Calu3 (cell line): ENCODE measurements around the gene ALDOC. TPM values are rescaled to one million over a fixed set of nuclear protein-coding genes. Genes with fewer than 3 reads are reported as not detected.
A peak's percentile ranks its signal among the peaks of the same experiment; 100 is the strongest.

Experiments used
- BruUV-seq: library from RNA; stranded (reverse); fragments of 400-500 nt; replicated peaks from 2 replicates; lab custom pipeline; 2021; lab: Mats Ljungman, UMichigan
- CTCF ChIA-PET: fragments of 300-600 bp; sonication (Branson Sonifier 250); formaldehyde crosslinking; loops from one replicate; lab custom pipeline; 2022; ENCODE audit warnings: antibody characterized with exemption; lab: Charles Lee
- DNase-seq: peaks from one replicate; pipeline ENCODE4 v3.0.0; 2022
- H3K27ac Mint-ChIP-seq: one replicate; pipeline ENCODE4 v1.8.0; 2022; ENCODE audit warnings: mixed read lengths; ENCODE audit not compliant: unreplicated experiment
- H3K27me3 Mint-ChIP-seq: one replicate; pipeline ENCODE4 v1.8.0; 2022; ENCODE audit warnings: mixed read lengths; ENCODE audit not compliant: unreplicated experiment
- H3K36me3 Mint-ChIP-seq: one replicate; pipeline ENCODE4 v1.8.0; 2022; ENCODE audit warnings: mild to moderate bottlenecking, moderate library complexity, mixed read lengths; ENCODE audit not compliant: insufficient read depth, unreplicated experiment
- H3K4me1 Mint-ChIP-seq: one replicate; pipeline ENCODE4 v1.8.0; 2022; ENCODE audit warnings: mild to moderate bottlenecking, low read depth, mixed read lengths; ENCODE audit not compliant: unreplicated experiment
- H3K4me3 Mint-ChIP-seq: one replicate; pipeline ENCODE4 v1.8.0; 2022; ENCODE audit warnings: mild to moderate bottlenecking, low read depth, moderate library complexity, mixed read lengths; ENCODE audit not compliant: unreplicated experiment
- H3K9me3 Mint-ChIP-seq: one replicate; pipeline ENCODE4 v1.8.0; 2022; ENCODE audit warnings: low read depth, mixed read lengths; ENCODE audit not compliant: unreplicated experiment
- CTCF ChIP-seq: fragments of 200-600 bp; IDR thresholded peaks from one replicate; pipeline ENCODE4 v1.8.0; 2022; ENCODE audit warnings: antibody characterized with exemption; ENCODE audit not compliant: unreplicated experiment
- intact Hi-C: fragments of 100-400 bp; cut with micrococcal nuclease; formaldehyde crosslinking; loops from one replicate; pipeline ENCODE4 v1.10.0; 2022; ENCODE audit not compliant: unreplicated experiment
- total RNA-seq: library from RNA; stranded (reverse); gene quantifications from 2 replicates; pipeline ENCODE4 v1.2.3, GENCODE V29; 2022

The ALDOC gene
- total RNA-seq, 1 experiment from 2014 or later, result 2.6 TPM

- CTCF ChIA-PET, result interaction anchor here (0.5 to 0.9 kb wide), 2 partner anchors 45 to 170 kb away, joined by 3 read pairs; partner anchors contain the start of gene BLTP2
- TSS peak; percentile 85 for BruUV-seq
- H3K27ac Mint-ChIP-seq, result peak overlapping the region; percentile 92
- peaks cover 44% of the 10 kb centered on the region for H3K36me3 Mint-ChIP-seq
- peaks cover 17% of the 10 kb centered on the region for H3K4me1 Mint-ChIP-seq
- DNase-seq, result peak; percentile 50
- intact Hi-C loops, result no loop called here
- TF ChIP-seq CTCF, result no peak
- H3K4me3 Mint-ChIP-seq, result peak overlapping the region; percentile 91
- no peaks in the 10 kb centered on the region for H3K27me3 Mint-ChIP-seq
- H3K9me3 Mint-ChIP-seq, result no peaks in the 10 kb centered on the region
These were observed 22.9 kb upstream of the ALDOC start for GRCh38 chr17:28599311-28600184.

- Mint-ChIP-seq H3K36me3 (peaks cover 39% of the 10 kb centered on the region), H3K9me3 (no peaks in the 10 kb centered on the region), H3K4me1 (peaks cover 17% of the 10 kb centered on the region), H3K27me3 (no peaks in the 10 kb centered on the region), H3K4me3 (peak within 1 kb of the TSS; percentile 91), H3K27ac (peak within 1 kb of the TSS; percentile 92)
- no TSS peak for BruUV-seq
- intact Hi-C loops, result no loop called here
- DNase-seq, result peak; percentile 95
- CTCF ChIA-PET, result interaction anchor here (0.9 kb wide), 1 partner anchor 46 kb away, joined by 3 read pairs; the partner anchor contains the start of gene BLTP2
- TF ChIP-seq CTCF, result no peak
These were observed 22.2 kb upstream of the ALDOC start, which contains the start of gene SPAG5 for GRCh38 chr17:28598799-28599310. SPAG5 (minus strand) TSS chr17:28599025; CDS start chr17:28598946, 79 bp downstream.

- no peaks in the 10 kb centered on the region for H3K9me3 Mint-ChIP-seq
- BruUV-seq, result TSS peak; percentile 67
- peaks cover 35% of the 10 kb centered on the region for H3K36me3 Mint-ChIP-seq
- no peak for TF ChIP-seq CTCF
- H3K4me3 Mint-ChIP-seq, result peak overlapping the region; percentile 91
- intact Hi-C loops, result no loop called here
- H3K4me1 Mint-ChIP-seq, result peaks cover 17% of the 10 kb centered on the region
- H3K27me3 Mint-ChIP-seq, result no peaks in the 10 kb centered on the region
- no peak for DNase-seq
- CTCF ChIA-PET, result no interaction called here
- H3K27ac Mint-ChIP-seq, result peak overlapping the region; percentile 92
These were observed 21.7 kb upstream of the ALDOC start for GRCh38 chr17:28598389-28598788.

- BruUV-seq, result no TSS peak
- CTCF ChIA-PET, result no interaction called here
- Mint-ChIP-seq H3K27me3 (no peaks in the 10 kb centered on the region), H3K4me3 (peak overlapping the region; percentile 91), H3K36me3 (peaks cover 29% of the 10 kb centered on the region), H3K9me3 (no peaks in the 10 kb centered on the region), H3K4me1 (peaks cover 17% of the 10 kb centered on the region), H3K27ac (peak overlapping the region; percentile 92)
- no peak for DNase-seq
- intact Hi-C loops, result no loop called here
- TF ChIP-seq CTCF, result no peak
These were observed 21.1 kb upstream of the ALDOC start for GRCh38 chr17:28597606-28598383.
